ENCODE results near the gene COG5.

- TF ChIP-seq CTCF (IDR thresholded peaks at IDR 0.05; ENCODE audit: low read length), result peak; percentile 92
- no peak for TF ChIP-seq EZH2 (IDR thresholded peaks at IDR 0.05; ENCODE audit: borderline replicate concordance, low read length)
These were observed 100.3 kb downstream of the COG5 start for GRCh38 chr7:107463139-107464078.
